Erythroblast (primary cell): ENCODE measurements around the gene BACE2.

Experiments
- DNase-seq, 2 experiments: peaks; one replicate each; lab custom pipeline; 2025; lab: John Stamatoyannopoulos, UW
- GATA1 ChIP-seq: IDR thresholded peaks from 2 replicates; pipeline ENCODE4 v1.6.1; 2011; ENCODE audit warnings: low read depth, mild to moderate bottlenecking, control low read depth, low read length, moderate library complexity
- POLR2A ChIP-seq: IDR thresholded peaks from 2 replicates; pipeline ENCODE4 v1.6.1; 2011; ENCODE audit warnings: mild to moderate bottlenecking, low read length

The BACE2 gene

GRCh38 chr21:41139951-41140350 lies 28.0 kb upstream of the BACE2 start:
- no peak for DNase-seq
- TF ChIP-seq POLR2A (no peak), GATA1 (no peak)

GRCh38 chr21:41141031-41141457 lies 26.9 kb upstream of the BACE2 start:
- DNase-seq: no peak
- TF ChIP-seq GATA1: no peak
- no peak for TF ChIP-seq POLR2A

- DNase-seq: no peak
- TF ChIP-seq POLR2A (no peak), GATA1 (no peak)
These were observed 25.7 kb upstream of the BACE2 start for GRCh38 chr21:41142051-41142795.

- DNase-seq: no peak
- TF ChIP-seq POLR2A (no peak), GATA1 (no peak)
These were observed 24.2 kb upstream of the BACE2 start for GRCh38 chr21:41143596-41144325.

GRCh38 chr21:41147096-41147978 lies 20.6 kb upstream of the BACE2 start:
- no peak for DNase-seq
- no peak for TF ChIP-seq GATA1
- no peak for TF ChIP-seq POLR2A

- no peak for DNase-seq
- no peak for TF ChIP-seq POLR2A
- TF ChIP-seq GATA1: no peak
These were observed 20.0 kb upstream of the BACE2 start for GRCh38 chr21:41147979-41148355.

GRCh38 chr21:41148798-41149197 lies 19.2 kb upstream of the BACE2 start:
- TF ChIP-seq GATA1 (no peak), POLR2A (no peak)
- DNase-seq: no peak

- DNase-seq: no peak
- no peak for TF ChIP-seq POLR2A
- TF ChIP-seq GATA1: no peak
These were observed 18.8 kb upstream of the BACE2 start for GRCh38 chr21:41149199-41149598.

- DNase-seq: no peak
- no peak for TF ChIP-seq POLR2A
- TF ChIP-seq GATA1: no peak
These were observed 15.8 kb upstream of the BACE2 start for GRCh38 chr21:41152147-41152546.

GRCh38 chr21:41153443-41153842 lies 14.5 kb upstream of the BACE2 start:
- TF ChIP-seq POLR2A: no peak
- no peak for DNase-seq

- TF ChIP-seq POLR2A: no peak
- TF ChIP-seq GATA1: no peak
- DNase-seq: no peak
These were observed 11.8 kb upstream of the BACE2 start for GRCh38 chr21:41156142-41156541.

- TF ChIP-seq GATA1 (no peak), POLR2A (no peak)
These were observed 9.9 kb upstream of the BACE2 start for GRCh38 chr21:41158026-41158425.

GRCh38 chr21:41160036-41160435 lies 7.9 kb upstream of the BACE2 start:
- DNase-seq: no peak

More at GRCh38 chr21:41158026-41158425, 9.9 kb upstream of the BACE2 start:
- DNase-seq: no peak

More at GRCh38 chr21:41160036-41160435, 7.9 kb upstream of the BACE2 start:
- no peak for TF ChIP-seq GATA1
- TF ChIP-seq POLR2A: no peak
